ENCODE measurements around the gene LACC1. TPM values are rescaled to one million over a fixed set of nuclear protein-coding genes. Genes with fewer than 3 reads are reported as not detected.

Gene LACC1
- total RNA-seq, 1 donor from 2014 or later, result 13.6 TPM

GRCh38 chr13:43883631-43884030 is 3.9 kb downstream of the LACC1 start:
- no peak for DNase-seq (ENCODE audit: low spot score)

- DNase-seq (ENCODE audit: low spot score), result no peak
Measured at GRCh38 chr13:43884222-43884621, 4.5 kb downstream of the LACC1 start.

- DNase-seq (ENCODE audit: low spot score), result no peak
Measured at GRCh38 chr13:43894438-43894837, 14.7 kb downstream of the LACC1 start.

- no peak for DNase-seq (ENCODE audit: low spot score)
Measured at GRCh38 chr13:43895940-43896339, 16.2 kb downstream of the LACC1 start.

GRCh38 chr13:43905435-43906031 is 25.8 kb downstream of the LACC1 start:
- DNase-seq (ENCODE audit: low spot score), result no peak

- no peak for DNase-seq (ENCODE audit: low spot score)
Measured at GRCh38 chr13:43908156-43909126, 28.7 kb downstream of the LACC1 start.

GRCh38 chr13:43910856-43911255 is 31.2 kb downstream of the LACC1 start:
- no peak for DNase-seq (ENCODE audit: low spot score)

- DNase-seq (ENCODE audit: low spot score), result no peak
Measured at GRCh38 chr13:43911278-43911677, 31.6 kb downstream of the LACC1 start.

GRCh38 chr13:43911871-43912270 is 32.2 kb downstream of the LACC1 start:
- no peak for DNase-seq (ENCODE audit: low spot score)

GRCh38 chr13:43915451-43915850 is 35.7 kb downstream of the LACC1 start:
- no peak for DNase-seq (ENCODE audit: low spot score)

- DNase-seq (ENCODE audit: low spot score), result no peak
Measured at GRCh38 chr13:43916828-43917227, 37.1 kb downstream of the LACC1 start.

- DNase-seq (ENCODE audit: low spot score), result no peak
Measured at GRCh38 chr13:43918636-43919035, 38.9 kb downstream of the LACC1 start.

- DNase-seq (ENCODE audit: low spot score), result no peak
Measured at GRCh38 chr13:43920965-43921674, 41.4 kb downstream of the LACC1 start.

GRCh38 chr13:43924549-43925245 is 45.0 kb downstream of the LACC1 start:
- DNase-seq (ENCODE audit: low spot score), result no peak

GRCh38 chr13:43929947-43930346 is 50.2 kb downstream of the LACC1 start:
- no peak for DNase-seq (ENCODE audit: low spot score)

- DNase-seq (ENCODE audit: low spot score), result no peak
Measured at GRCh38 chr13:43933378-43933777, 53.7 kb downstream of the LACC1 start.

GRCh38 chr13:43934273-43934672 is 54.6 kb downstream of the LACC1 start:
- DNase-seq (ENCODE audit: low spot score), result no peak

- no peak for DNase-seq (ENCODE audit: low spot score)
Measured at GRCh38 chr13:43935878-43936277, 56.2 kb downstream of the LACC1 start.

GRCh38 chr13:43936647-43937046 is 56.9 kb downstream of the LACC1 start:
- DNase-seq (ENCODE audit: low spot score), result no peak

GRCh38 chr13:43937839-43938238 is 58.1 kb downstream of the LACC1 start:
- DNase-seq (ENCODE audit: low spot score), result no peak

GRCh38 chr13:43938449-43938848 is 58.7 kb downstream of the LACC1 start:
- DNase-seq (ENCODE audit: low spot score), result no peak

Measured in mesenteric fat pad (tissue), 1 donor.